ENCODE measurements around the gene PPEF1.

The PPEF1 gene

GRCh38 chrX:18873836-18874235 is 166.4 kb downstream of the PPEF1 start:
- Histone ChIP-seq H3F3A (ENCODE audit: control insufficient read depth, insufficient read depth) (no peaks in the 10 kb centered on the region), H3K4me1 (ENCODE audit: control insufficient read depth, low read length) (no peaks in the 10 kb centered on the region), H3K4me2 (ENCODE audit: low read length) (no peak overlapping the region), H3K27me3 (ENCODE audit: control insufficient read depth, low read length) (no peaks in the 10 kb centered on the region), H3K27ac (ENCODE audit: low read depth, low read length) (no peak overlapping the region), H4K20me1 (ENCODE audit: control insufficient read depth, insufficient read depth, low read depth, low read length) (no peaks in the 10 kb centered on the region), H3K9me2 (replicated peaks; ENCODE audit: control insufficient read depth, low read length) (no peaks in the 10 kb centered on the region), H3K4me3 (ENCODE audit: low read length) (no peak overlapping the region), H3K36me3 (ENCODE audit: control insufficient read depth, low read length) (no peaks in the 10 kb centered on the region), H3K79me2 (ENCODE audit: control insufficient read depth, low read length) (no peaks in the 10 kb centered on the region), H3K9me3 (ENCODE audit: control insufficient read depth, insufficient read depth, low read length) (no peaks in the 10 kb centered on the region)
- TF ChIP-seq EZH2phosphoT487 (IDR thresholded peaks at IDR 0.05; ENCODE audit: borderline replicate concordance, low read length) (no peak), CTCF (IDR thresholded peaks at IDR 0.05; ENCODE audit: low read depth, low read length, poor library complexity, severe bottlenecking) (no peak)

GRCh38 chrX:18874560-18875255 is 167.3 kb downstream of the PPEF1 start:
- Histone ChIP-seq H3K4me2 (ENCODE audit: low read length) (no peak overlapping the region), H3K4me3 (ENCODE audit: low read length) (no peak overlapping the region), H3K9me2 (replicated peaks; ENCODE audit: control insufficient read depth, low read length) (no peaks in the 10 kb centered on the region), H3K4me1 (ENCODE audit: control insufficient read depth, low read length) (no peaks in the 10 kb centered on the region), H3F3A (ENCODE audit: control insufficient read depth, insufficient read depth) (no peaks in the 10 kb centered on the region), H3K9me3 (ENCODE audit: control insufficient read depth, insufficient read depth, low read length) (no peaks in the 10 kb centered on the region), H4K20me1 (ENCODE audit: control insufficient read depth, insufficient read depth, low read depth, low read length) (no peaks in the 10 kb centered on the region), H3K27me3 (ENCODE audit: control insufficient read depth, low read length) (no peaks in the 10 kb centered on the region), H3K27ac (ENCODE audit: low read depth, low read length) (no peak overlapping the region), H3K79me2 (ENCODE audit: control insufficient read depth, low read length) (no peaks in the 10 kb centered on the region), H3K36me3 (ENCODE audit: control insufficient read depth, low read length) (no peaks in the 10 kb centered on the region)
- TF ChIP-seq EZH2phosphoT487 (IDR thresholded peaks at IDR 0.05; ENCODE audit: borderline replicate concordance, low read length) (no peak), CTCF (IDR thresholded peaks at IDR 0.05; ENCODE audit: low read depth, low read length, poor library complexity, severe bottlenecking) (no peak)

GRCh38 chrX:18875256-18875878 is 167.9 kb downstream of the PPEF1 start:
- Histone ChIP-seq H3K4me1 (ENCODE audit: control insufficient read depth, low read length) (no peaks in the 10 kb centered on the region), H3K36me3 (ENCODE audit: control insufficient read depth, low read length) (no peaks in the 10 kb centered on the region), H3K4me2 (ENCODE audit: low read length) (no peak overlapping the region), H3K4me3 (ENCODE audit: low read length) (no peak overlapping the region), H3K9me3 (ENCODE audit: control insufficient read depth, insufficient read depth, low read length) (no peaks in the 10 kb centered on the region), H3K79me2 (ENCODE audit: control insufficient read depth, low read length) (no peaks in the 10 kb centered on the region), H4K20me1 (ENCODE audit: control insufficient read depth, insufficient read depth, low read depth, low read length) (no peaks in the 10 kb centered on the region), H3F3A (ENCODE audit: control insufficient read depth, insufficient read depth) (no peaks in the 10 kb centered on the region), H3K9me2 (replicated peaks; ENCODE audit: control insufficient read depth, low read length) (no peaks in the 10 kb centered on the region), H3K27ac (ENCODE audit: low read depth, low read length) (no peak overlapping the region), H3K27me3 (ENCODE audit: control insufficient read depth, low read length) (no peaks in the 10 kb centered on the region)
- TF ChIP-seq CTCF (IDR thresholded peaks at IDR 0.05; ENCODE audit: low read depth, low read length, poor library complexity, severe bottlenecking): no peak
- TF ChIP-seq EZH2phosphoT487 (IDR thresholded peaks at IDR 0.05; ENCODE audit: borderline replicate concordance, low read length): no peak

Data from DOHH2 (cell line).